Endothelial cell of umbilical vein (primary cell): Measurements from ENCODE around the gene CNIH4.
"Not testable (repeated sequence)": the region's sequence is repeated elsewhere in the genome, so short reads cannot be mapped to it uniquely, and the experiment has no call there.

Source experiments
- CTCF ChIP-seq, 2 donors: IDR thresholded peaks; 1 replicate in 1 of 2; 2 replicates in 1 of 2; pipeline ENCODE4 v1.5.1; 2011; ENCODE audit warnings: low read length in 2 of 2, mild to moderate bottlenecking in 2 of 2, moderate library complexity in 2 of 2, control low read depth in 1 of 2, inconsistent platforms in 1 of 2, low read depth in 1 of 2; ENCODE audit not compliant: insufficient read depth in 1 of 2; ENCODE audit errors: extremely low read depth in 1 of 2
- EZH2 ChIP-seq: IDR thresholded peaks from 2 replicates; pipeline ENCODE4 v1.6.1; 2012; ENCODE audit warnings: borderline replicate concordance, low read depth, mild to moderate bottlenecking, moderate library complexity, low read length, inconsistent platforms; ENCODE audit not compliant: severe bottlenecking
- FOS ChIP-seq: IDR thresholded peaks from 2 replicates; pipeline ENCODE4 v1.6.1; 2011; ENCODE audit warnings: mild to moderate bottlenecking, low read length, moderate library complexity, borderline replicate concordance; ENCODE audit not compliant: insufficient read depth
- JUN ChIP-seq: IDR thresholded peaks from 2 replicates; pipeline ENCODE4 v1.6.1; 2011; ENCODE audit warnings: borderline replicate concordance, low read depth; ENCODE audit not compliant: insufficient read length, insufficient read depth
- MYC ChIP-seq: IDR thresholded peaks from one replicate; pipeline ENCODE4 v1.6.1; 2011; ENCODE audit warnings: mild to moderate bottlenecking, low read depth, low read length
- POLR2A ChIP-seq: IDR thresholded peaks from 2 replicates; pipeline ENCODE4 v1.6.1; 2012; ENCODE audit warnings: low read depth, mild to moderate bottlenecking, control low read depth, low read length
- POLR2AphosphoS5 ChIP-seq: IDR thresholded peaks from 2 replicates; pipeline ENCODE4 v1.6.1; 2012; ENCODE audit warnings: low read depth, mild to moderate bottlenecking, control low read depth, low read length, moderate library complexity; ENCODE audit not compliant: insufficient read depth
- TF ChIP-seq, protein P1 (sequence below): IDR thresholded peaks from 2 replicates; pipeline ENCODE4 v1.6.1; 2011; ENCODE audit not compliant: insufficient read depth, insufficient read length

GRCh38 chr1:224426869-224427268 is 70.2 kb downstream of the CNIH4 start:
- not testable (repeated sequence) for TF ChIP-seq CTCF (IDR thresholded peaks at IDR 0.05; ENCODE audit: extremely low read depth in 1 of 2, insufficient read depth in 1 of 2, low read depth in 1 of 2, low read length in 2 of 2); EZH2; MYC; POLR2A; POLR2AphosphoS5; JUN; FOS
- TF ChIP-seq, protein P1, sequence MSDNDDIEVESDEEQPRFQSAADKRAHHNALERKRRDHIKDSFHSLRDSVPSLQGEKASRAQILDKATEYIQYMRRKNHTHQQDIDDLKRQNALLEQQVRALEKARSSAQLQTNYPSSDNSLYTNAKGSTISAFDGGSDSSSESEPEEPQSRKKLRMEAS = not testable (repeated sequence)
